ENCODE results near the gene EZR. TPM values are rescaled to one million over a fixed set of nuclear protein-coding genes. Genes with fewer than 3 reads are reported as not detected.

Gene EZR
- polyA plus RNA-seq, 3 donors, result 249 to 294 (median 259) TPM

GRCh38 chr6:158722176-158722729 lies 96.9 kb downstream of the EZR start:
- no peak for DNase-seq (ENCODE audit: extremely low read depth in 1 of 11, low read depth in 9 of 11, low spot score in 4 of 11)

- DNase-seq (ENCODE audit: extremely low read depth in 1 of 11, low read depth in 9 of 11, low spot score in 4 of 11), result peak in 2 of 11 donors; percentile 27 to 57
Measured at GRCh38 chr6:158718461-158719046, 100.6 kb downstream of the EZR start.

GRCh38 chr6:158717341-158718330 lies 101.5 kb downstream of the EZR start:
- DNase-seq (ENCODE audit: extremely low read depth in 1 of 11, low read depth in 9 of 11, low spot score in 4 of 11), result no peak

Other genes with a start within 250 kb of the EZR start
- 100 to 1,000 TPM; 154 to 186 (median 170) TPM for gene DYNLT1, start 174.6 kb downstream of the EZR start, polyA plus RNA-seq (ENCODE audit: insufficient read length in 3 of 3)
- 1 to 10 TPM; 3.2 to 5.3 (median 4.5) TPM for gene SYTL3, start 169.3 kb downstream of the EZR start, polyA plus RNA-seq (ENCODE audit: insufficient read length in 3 of 3)
- gene RSPH3, start 180.8 kb upstream of the EZR start, polyA plus RNA-seq (ENCODE audit: insufficient read length in 3 of 3), result 10 to 100 TPM; 16.1 to 22.6 (median 16.7) TPM
- gene TAGAP, start 225.6 kb upstream of the EZR start, polyA plus RNA-seq (ENCODE audit: insufficient read length in 3 of 3), result under 1 TPM; 0.67 to 0.85 (median 0.84) TPM